RWPE2 (cell line): ENCODE results near the gene GSTA3.
"Not testable (repeated sequence)": the region's sequence is repeated elsewhere in the genome, so short reads cannot be mapped to it uniquely, and the experiment has no call there.

Experiments used
- ATAC-seq: fragments of 200-7000 bp; cut with Tn5 transposase; 3 replicates; pipeline ENCODE4 v1.9.1; 2021; ENCODE audit warnings: low read depth
- DNase-seq: peaks from one replicate; pipeline ENCODE4 v3.0.0-alpha.2; 2020; ENCODE audit warnings: low spot score
- H3K27ac ChIP-seq: fragments of 450-650 bp; 2 replicates; pipeline ENCODE4 v1.5.1; 2017; ENCODE audit warnings: mild to moderate bottlenecking; ENCODE audit not compliant: poor library complexity, severe bottlenecking
- H3K27me3 ChIP-seq: fragments of 250-450 bp; sonication (Bioruptor Pico); 2 replicates; pipeline ENCODE4 v1.5.1; 2021; ENCODE audit warnings: mild to moderate bottlenecking, moderate library complexity; ENCODE audit not compliant: insufficient read depth, poor library complexity, severe bottlenecking
- H3K36me3 ChIP-seq: fragments of 250-450 bp; sonication (Bioruptor Pico); 2 replicates; pipeline ENCODE4 v1.5.1; 2020; ENCODE audit warnings: low read depth, mild to moderate bottlenecking, moderate library complexity
- H3K4me1 ChIP-seq: fragments of 250-450 bp; sonication (Bioruptor Pico); 2 replicates; pipeline ENCODE4 v1.5.1; 2021; ENCODE audit warnings: mild to moderate bottlenecking, moderate library complexity; ENCODE audit not compliant: insufficient read depth, poor library complexity, severe bottlenecking
- H3K4me3 ChIP-seq: fragments of 250-450 bp; sonication (Bioruptor Pico); 2 replicates; pipeline ENCODE4 v1.5.1; 2021; ENCODE audit warnings: mild to moderate bottlenecking, moderate library complexity; ENCODE audit not compliant: severe bottlenecking
- H3K9me3 ChIP-seq: fragments of 250-450 bp; sonication (Bioruptor Pico); 2 replicates; pipeline ENCODE4 v1.5.1; 2021; ENCODE audit warnings: mild to moderate bottlenecking, moderate library complexity; ENCODE audit not compliant: severe bottlenecking
- CTCF ChIP-seq: fragments of 450-650 bp; IDR thresholded peaks from one replicate; pipeline ENCODE4 v1.5.1; 2017; ENCODE audit warnings: mild to moderate bottlenecking, moderate library complexity; ENCODE audit not compliant: poor library complexity, severe bottlenecking

GSTA3 gene

DNA sequence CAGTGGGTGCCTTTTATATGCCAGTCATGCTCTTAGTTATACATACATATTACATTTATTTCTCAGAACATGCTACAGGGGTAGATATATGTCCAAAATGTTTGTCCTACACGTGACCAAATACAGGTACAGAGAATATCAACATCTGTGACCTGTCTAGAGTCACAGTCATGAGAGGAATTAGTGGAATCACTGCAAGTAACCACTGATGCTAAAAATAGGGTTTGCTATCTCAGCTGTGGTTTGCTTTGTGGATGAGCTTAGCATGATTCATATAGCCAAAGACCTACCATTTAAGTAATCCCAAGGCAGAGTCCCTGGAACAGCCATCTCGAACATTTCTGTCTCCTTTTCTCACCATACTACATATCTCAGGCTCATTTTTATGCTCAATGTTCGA is 32.3 kb downstream of the GSTA3 start:
- H3K36me3 ChIP-seq, result no peaks in the 10 kb centered on the region
- H3K27me3 ChIP-seq, result peaks cover 4% of the 10 kb centered on the region
- no peak overlapping the region for H3K4me3 ChIP-seq
- H3K9me3 ChIP-seq, result no peaks in the 10 kb centered on the region
- TF ChIP-seq CTCF, result no peak
- peaks cover 6% of the 10 kb centered on the region for H3K4me1 ChIP-seq
- DNase-seq (no peak), ATAC-seq (peak; percentile 89)
- H3K27ac ChIP-seq, result no peak overlapping the region

DNA sequence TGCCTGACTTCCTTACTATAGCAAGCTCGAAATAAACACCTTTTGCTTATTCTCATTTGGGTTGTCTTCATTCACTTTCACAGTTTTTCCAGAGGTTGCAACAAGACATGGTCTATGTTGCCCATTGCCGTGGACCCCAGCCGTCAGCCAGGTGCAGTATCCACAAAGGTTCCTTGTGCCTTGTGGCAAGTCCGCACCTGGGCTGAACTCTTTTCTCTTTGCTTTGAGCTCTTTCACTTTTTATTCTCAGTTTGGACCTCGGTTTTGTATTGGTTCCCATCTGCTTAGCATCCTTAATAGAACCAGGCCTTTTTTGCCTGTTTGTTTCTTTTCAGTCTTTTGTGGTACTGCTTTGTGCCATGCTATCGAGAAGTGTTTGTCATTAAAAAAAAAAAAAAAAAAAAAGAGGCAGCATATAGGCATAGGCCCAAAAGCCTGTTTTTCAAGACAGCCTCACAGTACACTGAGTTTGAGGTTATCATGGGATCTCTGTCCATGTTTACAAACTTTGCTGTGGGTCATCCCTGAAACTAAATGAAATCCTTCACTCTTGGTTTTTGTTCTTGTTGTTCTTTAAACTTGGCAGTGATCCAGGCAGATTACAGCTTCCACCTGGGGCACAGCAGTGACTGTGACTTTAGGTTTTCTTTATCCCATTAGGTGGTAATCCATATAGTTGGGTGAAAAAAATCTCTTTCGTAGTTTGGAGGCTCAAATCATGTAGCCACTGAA is 33.3 kb downstream of the GSTA3 start:
- H3K4me3 ChIP-seq, result no peak overlapping the region
- ATAC-seq, result no peak
- peaks cover 4% of the 10 kb centered on the region for H3K27me3 ChIP-seq
- DNase-seq, result no peak
- H3K4me1 ChIP-seq, result peaks cover 6% of the 10 kb centered on the region
- no peak for TF ChIP-seq CTCF
- H3K9me3 ChIP-seq, result no peaks in the 10 kb centered on the region
- H3K36me3 ChIP-seq, result no peaks in the 10 kb centered on the region
- no peak overlapping the region for H3K27ac ChIP-seq

- no peak for ATAC-seq
- peaks cover under 1% of the 10 kb centered on the region for H3K4me1 ChIP-seq
- H3K9me3 ChIP-seq, result no peaks in the 10 kb centered on the region
- H3K27me3 ChIP-seq, result peaks cover 4% of the 10 kb centered on the region
- DNase-seq, result no peak
- no peak for TF ChIP-seq CTCF
- H3K36me3 ChIP-seq, result no peaks in the 10 kb centered on the region
- no peak overlapping the region for H3K27ac ChIP-seq
- no peak overlapping the region for H3K4me3 ChIP-seq
Measured at GRCh38 chr6:52872031-52872430, 37.5 kb downstream of the GSTA3 start.

DNA sequence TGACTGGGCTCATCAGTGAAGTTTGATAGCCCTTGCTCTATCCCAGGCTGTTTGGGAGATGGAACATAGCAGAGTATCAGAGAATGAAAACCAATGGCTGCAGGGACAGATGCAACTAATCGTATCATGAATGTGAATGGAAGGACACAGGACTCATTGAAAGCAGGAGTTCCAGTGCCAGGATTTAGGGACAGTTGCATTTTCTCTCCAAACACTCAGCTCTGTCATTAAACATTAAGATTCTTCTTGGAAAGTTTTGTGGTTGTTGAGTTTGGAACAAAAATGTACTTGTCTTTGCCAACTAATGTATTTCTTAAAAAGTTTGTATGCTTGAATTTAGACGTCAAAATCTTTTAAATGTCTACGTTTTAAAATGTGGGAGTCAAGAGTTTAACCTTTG is 37.9 kb downstream of the GSTA3 start:
- Histone ChIP-seq H3K27me3 (peaks cover 4% of the 10 kb centered on the region), H3K27ac (no peak overlapping the region), H3K4me1 (no peaks in the 10 kb centered on the region), H3K9me3 (no peaks in the 10 kb centered on the region), H3K36me3 (no peaks in the 10 kb centered on the region), H3K4me3 (no peak overlapping the region)
- no peak for DNase-seq
- no peak for TF ChIP-seq CTCF
- no peak for ATAC-seq

DNA sequence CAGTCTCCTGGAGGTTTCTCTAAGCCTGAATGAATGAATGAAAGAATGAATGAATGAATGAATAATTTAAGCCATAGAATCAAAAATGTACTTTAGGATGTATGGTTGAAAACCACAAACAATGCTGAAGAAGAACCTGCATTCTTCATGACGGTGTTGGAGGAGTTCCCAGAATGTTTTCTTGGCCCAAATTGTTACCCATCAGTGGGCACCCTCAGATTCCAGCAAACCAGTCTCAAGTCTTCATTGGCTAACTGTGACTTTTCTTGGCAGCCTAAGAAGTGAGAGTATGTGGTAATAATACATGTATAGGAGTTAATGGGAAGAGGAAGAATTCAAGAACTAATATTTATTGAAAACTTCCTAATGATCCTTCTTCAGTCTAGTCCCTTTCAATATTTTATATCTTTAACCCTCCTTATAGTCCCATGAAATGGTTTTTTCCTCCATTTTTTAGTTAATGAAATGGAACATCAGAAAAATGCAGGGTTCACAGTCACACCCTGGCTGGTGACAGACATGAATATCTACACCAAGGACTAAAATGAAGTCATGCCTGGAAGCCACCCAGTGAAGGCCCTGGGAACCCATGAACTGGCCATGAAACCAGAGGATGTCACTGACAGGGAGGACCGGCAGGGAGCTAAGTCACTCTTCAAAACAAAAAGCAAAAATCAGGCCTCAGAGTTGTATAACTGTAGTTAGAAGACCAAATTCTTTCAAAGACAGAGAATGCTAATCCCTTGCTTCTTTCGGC is 39.0 kb downstream of the GSTA3 start:
- H3K27me3 ChIP-seq, H3K4me1 ChIP-seq, DNase-seq, H3K9me3 ChIP-seq, ATAC-seq, H3K4me3 ChIP-seq, H3K36me3 ChIP-seq, H3K27ac ChIP-seq: not testable (repeated sequence)

DNA sequence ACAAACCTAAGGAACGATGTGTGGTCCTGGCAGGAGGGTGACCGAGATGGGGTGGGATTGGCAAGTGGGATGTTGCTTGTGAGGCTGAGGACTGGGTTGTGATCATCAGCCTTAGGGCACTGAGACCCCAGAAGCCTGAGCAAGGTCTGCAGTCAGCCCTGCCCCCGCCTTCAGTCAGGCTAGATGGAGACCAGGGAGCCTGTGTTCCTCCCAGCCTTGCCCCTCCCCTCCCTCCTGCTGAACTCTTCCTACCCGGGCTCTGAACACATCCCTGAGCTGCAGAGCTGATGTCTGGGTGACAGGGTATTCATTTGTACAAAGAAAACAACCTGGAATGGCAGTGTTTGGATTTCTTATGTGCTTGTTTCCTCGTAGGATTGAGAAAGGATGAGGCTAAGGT is 40.6 kb downstream of the GSTA3 start:
- not testable (repeated sequence) for H3K36me3 ChIP-seq, H3K9me3 ChIP-seq, H3K4me1 ChIP-seq, DNase-seq, H3K27me3 ChIP-seq, H3K4me3 ChIP-seq, H3K27ac ChIP-seq, ATAC-seq
